Suprapubic skin (tissue), 4 donors: Measurements from ENCODE around the gene AGRP. TPM values are rescaled to one million over a fixed set of nuclear protein-coding genes. Genes with fewer than 3 reads are reported as not detected.
A peak's percentile ranks its signal among the peaks of the same experiment; 100 is the strongest.

Source experiments
- DNase-seq, 2 donors: peaks; one replicate each; pipeline ENCODE4 v3.0.0-alpha.2; 2019; ENCODE audit warnings: low spot score in 2 of 2
- H3K27ac ChIP-seq: fragments of 200-600 bp; sonication (generic); one replicate; pipeline ENCODE4 v1.5.1; 2019
- H3K27me3 ChIP-seq: fragments of 200-600 bp; sonication (generic); one replicate; pipeline ENCODE4 v1.5.1; 2019
- H3K36me3 ChIP-seq: fragments of 200-600 bp; sonication (generic); one replicate; pipeline ENCODE4 v1.5.1; 2019
- H3K4me1 ChIP-seq: fragments of 200-600 bp; sonication (generic); one replicate; pipeline ENCODE4 v1.5.1; 2019
- H3K4me3 ChIP-seq: fragments of 200-600 bp; sonication (generic); one replicate; pipeline ENCODE4 v1.5.1; 2019; ENCODE audit warnings: mild to moderate bottlenecking
- H3K9me3 ChIP-seq: fragments of 200-600 bp; sonication (generic); one replicate; pipeline ENCODE4 v1.5.1; 2019
- EP300 ChIP-seq: sonication (generic); formaldehyde crosslinking; IDR thresholded peaks from one replicate; pipeline ENCODE4 v1.6.1; 2017; ENCODE audit warnings: antibody characterized with exemption
- POLR2A ChIP-seq, 2 donors: fragments of 450-650 bp; IDR thresholded peaks; one replicate each; pipeline ENCODE4 v1.6.1; 2017; ENCODE audit warnings: antibody characterized with exemption in 2 of 2, mild to moderate bottlenecking in 2 of 2, moderate library complexity in 2 of 2
- POLR2AphosphoS5 ChIP-seq, 3 donors: sonication (generic); formaldehyde crosslinking; IDR thresholded peaks; one replicate each; pipeline ENCODE4 v1.6.1; 2017; ENCODE audit warnings: antibody characterized with exemption in 3 of 3
- WGBS: methylation state at CpG from one replicate; pipeline ENCODE4 v1.1.5; 2018; 5-methylcytosine and 5-hydroxymethylcytosine counted together
- total RNA-seq, 4 donors: library from RNA; depleted of rRNA; stranded (reverse); fragments of >200 nt; gene quantifications; one replicate each; pipeline ENCODE4 v1.1.0, GENCODE V29; 2016
- TF ChIP-seq, protein P1 (sequence below), 2 donors: fragments of 200-600 bp in 1 of 2; fragments of 450-650 bp in 1 of 2; sonication (generic) in 1 of 2; IDR thresholded peaks; one replicate each; pipeline ENCODE4 v1.5.1; 2016 to 2019; ENCODE audit warnings: antibody characterized with exemption in 2 of 2, mild to moderate bottlenecking in 1 of 2, moderate library complexity in 1 of 2

AGRP gene
- total RNA-seq, 4 donors from 2014 or later, result not detected

GRCh38 chr16:67436640-67437193 lies 46.6 kb downstream of the AGRP start:
- DNase-seq, result no peak
- TF ChIP-seq, protein P1, sequence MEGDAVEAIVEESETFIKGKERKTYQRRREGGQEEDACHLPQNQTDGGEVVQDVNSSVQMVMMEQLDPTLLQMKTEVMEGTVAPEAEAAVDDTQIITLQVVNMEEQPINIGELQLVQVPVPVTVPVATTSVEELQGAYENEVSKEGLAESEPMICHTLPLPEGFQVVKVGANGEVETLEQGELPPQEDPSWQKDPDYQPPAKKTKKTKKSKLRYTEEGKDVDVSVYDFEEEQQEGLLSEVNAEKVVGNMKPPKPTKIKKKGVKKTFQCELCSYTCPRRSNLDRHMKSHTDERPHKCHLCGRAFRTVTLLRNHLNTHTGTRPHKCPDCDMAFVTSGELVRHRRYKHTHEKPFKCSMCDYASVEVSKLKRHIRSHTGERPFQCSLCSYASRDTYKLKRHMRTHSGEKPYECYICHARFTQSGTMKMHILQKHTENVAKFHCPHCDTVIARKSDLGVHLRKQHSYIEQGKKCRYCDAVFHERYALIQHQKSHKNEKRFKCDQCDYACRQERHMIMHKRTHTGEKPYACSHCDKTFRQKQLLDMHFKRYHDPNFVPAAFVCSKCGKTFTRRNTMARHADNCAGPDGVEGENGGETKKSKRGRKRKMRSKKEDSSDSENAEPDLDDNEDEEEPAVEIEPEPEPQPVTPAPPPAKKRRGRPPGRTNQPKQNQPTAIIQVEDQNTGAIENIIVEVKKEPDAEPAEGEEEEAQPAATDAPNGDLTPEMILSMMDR (IDR thresholded peaks at IDR 0.05), result no peak
- TF ChIP-seq EP300 (no peak), POLR2AphosphoS5 (IDR thresholded peaks at IDR 0.05) (no peak), POLR2A (IDR thresholded peaks at IDR 0.05) (no peak)
- Histone ChIP-seq H3K36me3 (peaks cover 48% of the 10 kb centered on the region), H3K4me3 (no peak overlapping the region), H3K4me1 (peaks cover 44% of the 10 kb centered on the region), H3K9me3 (no peaks in the 10 kb centered on the region), H3K27me3 (no peaks in the 10 kb centered on the region), H3K27ac (no peak overlapping the region)
- WGBS, result 95% methylated on average over 17 of the region's 23 CpGs

DNA sequence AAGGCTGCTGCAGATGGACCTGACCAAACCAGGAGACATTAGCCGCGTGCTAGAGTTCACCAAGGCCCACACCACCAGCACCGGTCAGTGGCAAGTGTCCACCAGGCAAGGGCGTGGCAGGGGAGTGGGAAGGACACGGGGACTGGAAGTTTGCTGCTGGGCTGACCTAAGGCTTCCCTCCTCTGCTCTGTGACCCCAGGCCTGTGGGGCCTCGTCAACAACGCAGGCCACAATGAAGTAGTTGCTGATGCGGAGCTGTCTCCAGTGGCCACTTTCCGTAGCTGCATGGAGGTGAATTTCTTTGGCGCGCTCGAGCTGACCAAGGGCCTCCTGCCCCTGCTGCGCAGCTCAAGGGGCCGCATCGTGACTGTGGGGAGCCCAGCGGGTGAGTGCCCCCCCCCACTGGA lies 47.6 kb downstream of the AGRP start:
- Histone ChIP-seq H3K27ac (no peak overlapping the region), H3K4me3 (no peak overlapping the region), H3K27me3 (no peaks in the 10 kb centered on the region), H3K36me3 (peaks cover 47% of the 10 kb centered on the region), H3K4me1 (peaks cover 43% of the 10 kb centered on the region), H3K9me3 (no peaks in the 10 kb centered on the region)
- no peak for DNase-seq
- TF ChIP-seq EP300, result no peak
- no peak for TF ChIP-seq POLR2AphosphoS5 (IDR thresholded peaks at IDR 0.05)
- TF ChIP-seq POLR2A (IDR thresholded peaks at IDR 0.05), result no peak
- 91% methylated on average over 8 of the region's 16 CpGs for WGBS

DNA sequence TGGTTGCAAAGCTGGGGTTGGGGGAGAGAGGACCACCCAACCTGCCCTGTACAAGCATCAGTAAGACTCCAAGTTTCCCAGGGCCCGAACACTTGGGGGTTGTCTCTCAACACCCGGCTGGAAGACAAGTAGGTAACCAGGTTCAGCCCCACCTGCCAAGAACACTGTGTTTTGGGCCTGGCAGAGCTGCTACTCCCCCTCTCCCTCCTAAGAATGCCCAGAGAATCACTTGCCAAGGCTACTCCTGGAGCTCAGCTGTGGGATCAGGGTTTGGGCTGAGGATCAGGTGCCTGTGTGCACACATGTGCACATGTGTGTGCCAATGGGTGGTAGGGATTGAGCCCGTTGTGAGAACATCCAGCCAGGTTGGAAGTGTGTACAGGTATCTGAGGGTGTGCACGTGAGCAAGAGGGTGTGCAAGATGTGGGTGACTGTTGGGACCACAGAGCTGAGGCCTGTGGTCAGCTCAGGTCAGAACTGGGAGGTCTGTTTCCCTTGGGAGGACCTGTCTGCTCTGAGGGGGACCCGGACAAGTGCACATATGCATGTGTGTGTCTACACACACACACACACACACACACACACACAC lies 50.1 kb downstream of the AGRP start:
- peak overlapping the region; percentile 53 for H3K4me3 ChIP-seq
- WGBS, result 72% methylated on average over 4 of the region's 5 CpGs
- H3K36me3 ChIP-seq, result peaks cover 29% of the 10 kb centered on the region
- H3K27me3 ChIP-seq, result peaks cover 4% of the 10 kb centered on the region
- TF ChIP-seq, protein P1 (IDR thresholded peaks at IDR 0.05), result no peak
- TF ChIP-seq POLR2AphosphoS5 (IDR thresholded peaks at IDR 0.05), result no peak
- no peak for TF ChIP-seq POLR2A (IDR thresholded peaks at IDR 0.05)
- peak overlapping the region; percentile 12 for H3K27ac ChIP-seq
- no peak for DNase-seq
- peaks cover 50% of the 10 kb centered on the region for H3K4me1 ChIP-seq
- no peaks in the 10 kb centered on the region for H3K9me3 ChIP-seq

Other genes starting within 250 kb of the AGRP start
- 10 to 100 TPM in 3 of 4 donors, 1 to 10 TPM in 1; 7.7 to 28.8 (median 15.3) TPM for gene FHOD1, start 236.1 kb downstream of the AGRP start, total RNA-seq
- gene SLC9A5, start 234.6 kb downstream of the AGRP start, total RNA-seq, result under 1 TPM; 0.26 to 0.64 (median 0.43) TPM
- gene PLEKHG4, start 204.0 kb downstream of the AGRP start, total RNA-seq, result 10 to 100 TPM; 13.8 to 36.8 (median 26.9) TPM
- under 1 TPM in 1 of 4 donors, not detected in 3; 0.25 TPM for gene KCTD19, start 156.8 kb downstream of the AGRP start, total RNA-seq
- under 1 TPM in 2 of 4 donors, not detected in 2; 0.42 to 0.56 TPM for gene LRRC36, start 156.7 kb downstream of the AGRP start, total RNA-seq
- 100 to 1,000 TPM in 3 of 4 donors, 10 to 100 TPM in 1; 47.6 to 182 (median 121) TPM for gene TPPP3, start 90.0 kb downstream of the AGRP start, total RNA-seq
- gene ZDHHC1, start 67.1 kb downstream of the AGRP start, total RNA-seq, result 10 to 100 TPM; 14.0 to 31.0 (median 23.8) TPM
- gene HSD11B2, start 52.4 kb downstream of the AGRP start, total RNA-seq, result 100 to 1,000 TPM in 1 of 4 donors, 10 to 100 TPM in 3; 45.6 to 164 (median 69.1) TPM
- gene ATP6V0D1, start 2.4 kb downstream of the AGRP start, total RNA-seq, result 100 to 1,000 TPM in 3 of 4 donors, 10 to 100 TPM in 1; 90.0 to 134 (median 110) TPM
- 10 to 100 TPM; 20.6 to 41.5 (median 28.3) TPM for gene RIPOR1, start 45.3 kb upstream of the AGRP start, total RNA-seq
- 10 to 100 TPM; 36.2 to 50.1 (median 46.9) TPM for gene CTCF, start 79.0 kb upstream of the AGRP start, total RNA-seq
- 1 to 10 TPM in 1 of 4 donors, under 1 TPM in 3; 0.19 to 2.3 (median 0.51) TPM for gene CARMIL2, start 161.6 kb upstream of the AGRP start, total RNA-seq
- gene ACD, start 176.7 kb upstream of the AGRP start, total RNA-seq, result 10 to 100 TPM; 17.6 to 33.9 (median 22.3) TPM
- gene PARD6A, start 177.4 kb upstream of the AGRP start, total RNA-seq, result 1 to 10 TPM; 2.3 to 4.3 (median 3.4) TPM
- gene ENKD1, start 183.2 kb upstream of the AGRP start, total RNA-seq, result 10 to 100 TPM; 10.1 to 33.6 (median 13.7) TPM
- gene C16orf86, start 183.3 kb upstream of the AGRP start, total RNA-seq, result 1 to 10 TPM; 2.1 to 6.8 (median 3.6) TPM
- gene GFOD2, start 235.8 kb upstream of the AGRP start, total RNA-seq, result 10 to 100 TPM; 18.3 to 31.1 (median 25.9) TPM